Jurkat, Clone E6-1 (cell line): Measurements from ENCODE around the gene PCGF6.

Source experiments
- DNase-seq: peaks from one replicate; pipeline ENCODE4 v3.0.0-alpha.2; 2011; ENCODE audit warnings: low read depth, low spot score
- H3K4me3 ChIP-seq: 2 replicates; pipeline ENCODE4 v1.5.1; 2011; ENCODE audit warnings: mild to moderate bottlenecking, low read length, control low read depth, moderate library complexity

PCGF6 gene

DNA sequence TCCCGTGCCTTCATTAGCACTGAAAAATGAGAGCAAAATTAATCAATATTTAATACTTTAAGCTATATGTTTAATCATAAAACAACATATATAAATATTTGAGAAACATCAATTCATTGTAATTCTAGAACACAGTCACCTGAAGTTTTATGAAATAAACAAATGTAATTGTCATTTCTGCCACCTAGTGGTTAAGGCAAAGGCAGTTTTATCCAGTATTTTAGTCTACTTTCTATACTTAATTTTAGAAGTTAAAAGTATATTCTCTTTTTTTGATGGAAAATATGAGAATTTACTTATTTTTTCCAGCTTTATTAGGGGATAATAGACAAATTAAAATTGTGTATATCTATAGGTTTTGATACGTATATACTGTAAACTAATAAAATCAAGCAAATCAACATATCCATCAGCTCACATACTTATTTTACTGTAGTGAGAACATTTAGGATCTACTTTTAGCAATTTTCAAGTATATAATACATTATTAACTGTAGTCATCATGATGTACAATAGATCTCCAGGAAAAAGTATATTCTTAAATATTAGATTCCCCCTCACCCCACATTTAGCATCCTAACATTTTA, 16.9 kb downstream of the PCGF6 start:
- peak; percentile 25 for DNase-seq
- H3K4me3 ChIP-seq, result no peak overlapping the region

DNA sequence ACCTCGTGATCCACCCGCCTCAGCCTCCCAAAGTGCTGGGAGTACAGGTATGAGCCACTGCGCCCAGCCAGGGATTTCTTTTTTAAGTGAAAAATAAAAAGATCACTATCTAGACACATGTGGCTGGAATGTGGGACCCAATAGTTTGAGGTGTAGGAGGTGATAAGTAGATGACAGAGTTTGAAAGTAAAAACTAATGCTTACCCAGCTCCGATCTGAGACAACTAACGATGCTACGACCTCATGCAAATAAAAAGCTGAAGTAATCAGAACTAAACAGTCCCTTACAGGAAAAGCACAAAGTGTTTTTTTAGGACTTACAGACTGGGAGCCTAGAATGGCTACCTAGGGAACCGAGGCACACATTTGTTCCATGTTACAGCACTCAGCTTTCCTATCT, 23.0 kb downstream of the PCGF6 start:
- H3K4me3 ChIP-seq, result no peak overlapping the region
- no peak for DNase-seq

DNA sequence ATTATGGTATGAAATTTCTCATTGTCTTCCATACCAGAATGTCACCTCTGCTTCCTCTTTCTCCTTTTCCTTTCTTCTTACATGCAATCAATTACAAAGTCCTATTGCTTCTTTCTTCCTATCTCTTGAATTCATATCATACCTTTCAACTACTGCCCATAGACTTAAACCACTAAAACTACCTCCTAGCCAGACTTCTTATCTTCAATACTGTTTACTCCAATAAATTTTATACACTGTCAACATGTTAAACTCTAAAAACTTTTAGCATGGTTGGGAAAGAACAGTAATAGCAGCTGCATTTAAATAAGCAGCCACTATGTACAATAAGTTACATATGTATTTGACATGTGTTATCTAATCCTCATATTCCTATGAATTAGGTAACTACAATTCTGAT, 34.9 kb downstream of the PCGF6 start:
- H3K4me3 ChIP-seq, result no peak overlapping the region

DNA sequence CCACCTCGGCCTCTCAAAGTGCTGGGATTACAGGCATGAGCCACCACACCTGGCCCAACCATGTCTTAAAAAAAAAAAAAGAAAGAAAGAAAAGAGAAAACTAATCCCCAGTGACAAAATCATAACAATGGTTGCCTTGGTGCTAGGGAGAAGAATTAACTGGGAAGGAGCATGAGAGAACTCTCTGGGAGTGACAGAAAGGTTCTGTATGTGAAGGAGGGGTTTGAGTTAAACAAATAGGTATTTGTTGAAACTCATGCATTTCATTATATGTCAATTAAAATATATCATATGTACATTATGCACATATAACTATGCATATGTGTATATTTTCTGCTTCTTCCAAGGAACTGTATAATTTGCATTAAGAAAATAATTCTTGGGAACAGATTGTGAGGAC, 40.7 kb downstream of the PCGF6 start:
- DNase-seq, result no peak
- no peak overlapping the region for H3K4me3 ChIP-seq

More for the DNA sequence above, 34.9 kb downstream of the PCGF6 start:
- DNase-seq, result no peak

DNA sequence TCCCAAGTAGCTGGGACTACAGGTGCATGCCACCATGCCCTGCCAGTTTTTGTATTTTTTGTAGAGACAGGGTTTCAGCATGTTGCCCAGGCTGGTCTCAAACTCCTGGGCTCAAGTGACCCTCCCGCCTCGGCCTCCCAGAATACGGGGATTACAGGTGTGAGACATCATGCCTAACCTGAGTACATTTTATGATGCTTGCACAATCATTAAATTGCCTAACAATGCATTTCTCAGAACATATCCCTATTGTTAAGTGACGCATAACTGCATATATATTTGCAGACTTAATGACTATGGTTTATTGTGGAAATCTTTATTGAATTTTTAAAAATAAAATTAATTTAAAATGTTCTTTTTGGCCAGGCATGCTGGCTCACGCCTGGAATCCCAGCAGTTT, 43.3 kb downstream of the PCGF6 start:
- no peak overlapping the region for H3K4me3 ChIP-seq
- DNase-seq, result no peak

DNA sequence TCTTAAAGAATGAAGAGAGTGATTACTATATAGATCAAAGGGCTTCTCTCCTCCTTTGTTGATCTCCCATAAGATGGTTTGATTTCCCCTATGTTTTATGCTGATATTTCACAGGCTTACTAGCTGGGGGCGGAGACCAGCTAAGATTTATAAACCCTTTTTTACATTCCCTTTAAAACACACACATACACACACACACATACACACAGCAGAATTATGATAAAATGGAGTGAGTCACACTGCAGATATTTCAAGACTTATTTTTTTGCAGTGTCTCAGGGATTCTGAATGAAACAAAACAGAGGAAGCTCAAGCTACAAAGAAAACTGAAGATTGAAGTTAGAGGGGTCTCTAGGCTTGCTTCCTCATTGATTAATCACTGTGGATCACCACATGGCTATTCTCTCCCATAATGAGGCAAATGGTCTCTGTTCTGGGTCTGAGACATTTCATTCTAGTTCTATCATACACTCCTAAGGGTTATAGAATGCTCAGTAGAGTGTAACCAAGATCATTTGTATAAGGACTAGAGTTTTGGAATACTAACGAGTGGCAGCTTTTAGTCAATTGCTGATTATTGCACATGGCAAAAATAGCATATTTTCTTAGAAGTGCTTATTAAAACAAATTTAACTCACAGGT, 55.4 kb downstream of the PCGF6 start:
- H3K4me3 ChIP-seq, result no peak overlapping the region
- DNase-seq, result no peak

DNA sequence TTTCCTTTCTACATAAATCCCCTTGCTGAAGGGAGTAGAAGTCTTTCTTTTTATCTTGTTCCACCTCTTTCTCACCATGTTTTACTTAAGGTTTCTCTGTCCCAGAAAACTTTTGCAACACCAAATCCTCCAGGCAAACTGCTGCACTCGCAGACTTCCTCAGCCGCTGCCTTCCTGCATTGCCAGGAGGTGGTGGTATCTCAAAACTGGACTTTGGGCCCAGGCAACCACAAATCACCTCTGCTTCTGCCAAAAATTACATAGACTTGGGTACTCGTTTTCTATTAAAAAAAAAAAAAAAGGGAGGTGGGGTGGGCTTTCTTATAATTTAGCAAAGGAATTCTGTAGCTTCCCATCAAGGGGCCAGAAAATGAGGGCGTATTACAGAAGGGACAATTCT, 59.4 kb downstream of the PCGF6 start:
- DNase-seq, result no peak
- H3K4me3 ChIP-seq, result no peak overlapping the region

DNA sequence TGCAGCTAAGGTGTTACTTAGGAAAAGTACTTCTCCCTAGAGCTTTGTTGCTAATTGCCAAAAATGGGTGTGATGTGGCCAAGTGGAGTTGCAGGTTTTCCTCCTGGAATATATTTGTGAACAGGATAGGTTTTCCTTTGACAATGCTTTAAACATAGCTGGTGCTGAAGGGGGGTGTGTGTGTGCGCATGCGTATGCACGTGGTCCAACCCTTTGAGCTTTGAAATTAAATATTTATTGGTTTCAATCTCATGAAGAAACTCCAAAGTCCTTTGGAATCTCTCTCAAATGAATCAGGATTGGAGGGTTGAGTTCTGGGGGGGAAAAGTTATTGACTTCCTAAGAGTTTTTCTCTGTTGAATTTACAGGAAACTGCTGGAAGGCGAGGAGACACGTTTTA, 62.9 kb downstream of the PCGF6 start:
- DNase-seq, result no peak
- H3K4me3 ChIP-seq, result no peak overlapping the region

DNA sequence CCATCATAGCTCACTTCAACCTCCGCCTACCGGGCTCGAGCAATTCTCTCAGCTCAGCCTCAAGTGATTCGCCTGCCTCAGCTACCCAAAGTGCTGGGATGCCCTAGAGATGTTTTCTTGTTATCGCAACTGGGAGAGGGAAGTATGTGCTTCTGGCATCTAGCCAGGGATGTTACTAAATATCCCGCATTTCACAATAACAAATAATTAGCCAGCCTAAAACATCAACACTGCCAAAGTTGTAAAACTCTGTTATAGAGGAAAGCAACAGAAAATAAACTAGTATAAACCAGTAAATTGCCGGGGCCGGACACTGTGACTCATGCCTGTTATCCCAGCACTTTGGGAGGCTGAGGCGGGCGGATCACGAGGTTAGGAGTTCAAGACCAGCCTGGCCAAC, 66.8 kb downstream of the PCGF6 start:
- no peak overlapping the region for H3K4me3 ChIP-seq
- no peak for DNase-seq

DNA sequence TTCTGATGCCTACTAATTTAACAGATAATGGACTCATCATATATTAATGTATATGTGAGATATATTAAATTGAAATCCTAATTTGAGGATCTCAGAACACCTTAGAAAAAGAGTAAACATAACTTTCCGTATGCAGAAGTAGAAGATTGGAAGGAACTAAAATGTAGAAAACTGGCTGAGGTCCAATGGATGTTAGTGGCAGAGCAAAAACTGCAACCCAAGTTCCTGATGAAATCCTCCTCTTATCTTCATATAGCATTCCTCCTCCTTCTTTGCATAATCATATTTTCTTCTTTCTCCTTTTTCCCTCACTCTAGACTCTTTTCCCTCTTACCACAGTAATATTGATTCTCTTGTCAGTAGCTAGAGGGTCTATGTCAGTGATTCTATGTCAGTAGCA, 68.0 kb downstream of the PCGF6 start:
- DNase-seq, result no peak
- no peak overlapping the region for H3K4me3 ChIP-seq

DNA sequence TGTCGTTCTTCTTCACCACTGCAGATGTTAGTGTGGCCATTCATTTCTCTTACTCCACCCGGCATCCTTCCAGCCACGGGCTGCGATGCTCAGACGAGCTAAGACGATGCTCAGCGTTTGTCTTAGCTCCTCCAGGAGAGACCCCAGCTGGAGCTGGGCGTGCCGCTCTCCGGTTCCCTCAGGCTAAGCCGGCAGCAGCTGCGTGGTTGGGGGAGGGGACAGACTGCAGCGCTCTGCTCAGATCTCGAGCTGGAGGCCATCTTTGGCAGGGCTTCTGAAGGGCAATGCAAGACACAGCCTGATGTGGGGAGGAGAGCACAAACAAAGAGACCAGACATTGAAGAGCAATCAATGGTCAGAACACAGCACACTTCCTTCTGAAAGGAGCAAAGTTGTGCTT, 69.2 kb downstream of the PCGF6 start:
- peak; percentile 9 for DNase-seq
- H3K4me3 ChIP-seq, result no peak overlapping the region

DNA sequence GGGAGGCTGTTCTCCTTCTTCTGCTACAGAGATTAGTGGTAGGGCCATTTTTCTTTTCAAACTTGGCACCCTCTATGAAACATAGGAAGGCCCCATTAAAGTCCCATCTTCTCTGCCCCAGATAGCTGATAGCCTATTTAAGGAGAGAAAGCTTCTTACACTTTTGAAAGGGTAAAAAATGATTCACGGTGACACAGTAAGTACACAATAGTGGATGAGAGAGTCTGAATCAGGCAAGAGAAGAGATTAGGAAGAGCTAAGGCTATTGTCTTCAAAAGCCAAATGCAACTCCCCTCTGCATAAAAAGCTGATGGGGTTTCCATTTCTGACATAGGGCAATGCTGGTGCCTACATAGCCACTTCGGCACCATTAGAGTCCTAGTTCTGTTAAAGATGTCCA, 70.4 kb downstream of the PCGF6 start:
- H3K4me3 ChIP-seq, result no peak overlapping the region
- no peak for DNase-seq

DNA sequence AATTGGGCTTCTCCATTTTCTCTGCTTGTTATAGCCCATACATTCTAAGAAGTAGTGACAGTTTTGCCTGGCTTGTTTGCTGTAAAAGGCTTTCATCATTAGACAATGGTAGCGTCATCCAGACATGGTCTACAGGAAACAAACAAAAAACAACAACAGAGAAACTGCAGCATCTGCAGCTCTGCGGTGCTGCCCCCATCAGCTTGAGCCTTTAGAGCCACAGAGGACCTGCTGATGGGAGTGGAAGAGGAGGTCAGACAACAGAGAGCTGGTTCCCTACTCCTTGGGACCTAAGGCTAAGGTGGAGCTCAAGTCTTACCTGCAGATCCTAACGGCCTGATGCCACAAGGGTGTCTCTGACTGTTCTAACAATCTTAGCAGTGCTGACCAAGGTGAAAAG, 70.9 kb downstream of the PCGF6 start:
- no peak overlapping the region for H3K4me3 ChIP-seq
- DNase-seq, result no peak

DNA sequence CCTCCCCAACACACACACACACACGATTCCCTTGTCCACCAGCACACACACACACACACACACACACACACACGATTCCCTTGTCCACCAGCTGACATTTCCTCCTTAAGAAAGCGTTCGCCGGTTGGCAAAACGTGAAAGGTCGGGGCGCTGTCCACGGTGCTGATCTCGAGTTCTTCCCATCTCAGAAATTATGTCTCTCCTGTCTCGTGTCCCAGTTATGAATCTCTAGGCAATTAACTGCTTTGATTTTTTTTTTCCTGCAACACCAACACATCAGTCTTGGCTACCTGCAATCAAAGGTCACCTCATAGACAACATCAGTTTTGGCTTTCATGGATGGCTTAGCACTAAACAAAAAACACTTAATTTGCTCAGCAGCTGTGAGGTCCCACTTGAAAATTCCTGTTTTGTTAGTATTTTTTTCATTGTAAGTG, 72.1 kb downstream of the PCGF6 start:
- no peak overlapping the region for H3K4me3 ChIP-seq
- DNase-seq, result peak; percentile 28

DNA sequence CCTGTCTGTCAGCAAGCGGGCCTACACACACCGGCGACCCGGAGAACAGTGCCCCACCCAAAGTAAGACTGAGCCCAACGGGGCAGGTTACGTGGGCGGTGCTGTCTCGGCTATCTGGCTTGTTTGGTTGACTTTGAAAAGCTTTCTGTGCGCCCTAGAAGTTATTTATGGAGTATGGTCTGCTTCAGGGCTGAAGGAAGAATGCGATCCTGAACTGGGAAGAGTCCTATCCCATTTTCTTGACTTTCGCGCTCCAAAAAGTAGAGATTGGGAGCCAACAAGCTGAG, 72.5 kb downstream of the PCGF6 start:
- H3K4me3 ChIP-seq, result no peak overlapping the region
- DNase-seq, result no peak

DNA sequence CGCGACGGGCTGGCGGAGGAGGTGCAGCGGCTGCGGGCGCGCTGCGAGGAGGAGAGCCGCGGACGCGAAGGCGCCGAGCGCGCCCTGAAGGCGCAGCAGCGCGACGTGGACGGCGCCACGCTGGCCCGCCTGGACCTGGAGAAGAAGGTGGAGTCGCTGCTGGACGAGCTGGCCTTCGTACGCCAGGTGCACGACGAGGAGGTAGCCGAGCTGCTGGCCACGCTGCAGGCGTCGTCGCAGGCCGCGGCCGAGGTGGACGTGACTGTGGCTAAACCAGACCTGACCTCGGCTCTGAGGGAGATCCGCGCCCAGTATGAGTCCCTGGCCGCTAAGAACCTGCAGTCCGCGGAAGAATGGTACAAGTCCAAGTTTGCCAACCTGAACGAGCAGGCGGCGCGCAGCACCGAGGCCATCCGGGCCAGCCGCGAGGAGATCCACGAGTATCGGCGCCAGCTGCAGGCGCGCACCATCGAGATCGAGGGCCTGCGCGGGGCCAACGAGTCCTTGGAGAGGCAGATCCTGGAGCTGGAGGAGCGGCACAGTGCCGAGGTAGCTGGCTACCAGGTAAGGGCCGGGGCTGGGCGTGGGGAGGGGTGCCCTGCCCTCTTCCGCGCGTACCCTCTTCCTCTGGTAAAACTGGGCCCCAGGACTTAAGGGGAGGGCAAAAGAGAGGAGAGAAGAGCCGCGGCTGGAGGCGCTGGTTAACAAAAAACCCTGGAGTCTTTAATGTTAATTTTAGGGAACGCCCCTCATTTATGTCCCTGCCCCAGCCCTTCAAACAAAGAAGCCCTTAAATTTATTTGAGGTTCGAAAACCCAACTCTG, 73.0 kb downstream of the PCGF6 start:
- no peak for DNase-seq
- peak overlapping the region; percentile 47 for H3K4me3 ChIP-seq

DNA sequence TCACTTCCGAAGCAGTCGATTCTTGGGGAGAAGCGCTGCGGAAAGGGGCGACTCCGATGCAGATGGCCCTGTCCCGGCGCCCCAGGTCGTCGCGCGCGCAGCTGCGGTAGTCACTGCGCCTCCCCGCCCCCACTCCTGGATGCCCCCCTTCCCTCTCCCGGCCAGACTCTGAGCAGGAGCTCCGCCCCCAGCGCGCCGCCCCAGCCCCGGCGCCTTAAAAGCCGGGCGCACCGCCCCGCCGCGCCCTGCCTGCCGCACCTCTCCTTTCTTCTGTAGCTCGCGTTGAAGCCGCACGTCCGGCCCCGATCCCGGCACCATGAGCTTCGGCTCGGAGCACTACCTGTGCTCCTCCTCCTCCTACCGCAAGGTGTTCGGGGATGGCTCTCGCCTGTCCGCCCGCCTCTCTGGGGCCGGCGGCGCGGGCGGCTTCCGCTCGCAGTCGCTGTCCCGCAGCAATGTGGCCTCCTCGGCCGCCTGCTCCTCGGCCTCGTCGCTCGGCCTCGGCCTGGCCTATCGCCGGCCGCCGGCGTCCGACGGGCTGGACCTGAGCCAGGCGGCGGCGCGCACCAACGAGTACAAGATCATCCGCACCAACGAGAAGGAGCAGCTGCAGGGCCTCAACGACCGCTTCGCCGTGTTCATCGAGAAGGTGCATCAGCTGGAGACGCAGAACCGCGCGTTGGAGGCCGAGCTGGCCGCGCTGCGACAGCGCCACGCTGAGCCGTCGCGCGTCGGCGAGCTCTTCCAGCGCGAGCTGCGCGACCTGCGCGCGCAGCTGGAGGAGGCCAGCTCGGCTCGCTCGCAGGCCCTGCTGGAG, 73.8 kb downstream of the PCGF6 start, which contains the start of gene INA:
INA (plus strand) TSS at position 243 of the 817 bp plus-strand sequence; CDS start at position 317, 74 bp downstream.
- peak within 1 kb of the TSS; percentile 47 for H3K4me3 ChIP-seq
- DNase-seq, result peak; percentile 34

DNA sequence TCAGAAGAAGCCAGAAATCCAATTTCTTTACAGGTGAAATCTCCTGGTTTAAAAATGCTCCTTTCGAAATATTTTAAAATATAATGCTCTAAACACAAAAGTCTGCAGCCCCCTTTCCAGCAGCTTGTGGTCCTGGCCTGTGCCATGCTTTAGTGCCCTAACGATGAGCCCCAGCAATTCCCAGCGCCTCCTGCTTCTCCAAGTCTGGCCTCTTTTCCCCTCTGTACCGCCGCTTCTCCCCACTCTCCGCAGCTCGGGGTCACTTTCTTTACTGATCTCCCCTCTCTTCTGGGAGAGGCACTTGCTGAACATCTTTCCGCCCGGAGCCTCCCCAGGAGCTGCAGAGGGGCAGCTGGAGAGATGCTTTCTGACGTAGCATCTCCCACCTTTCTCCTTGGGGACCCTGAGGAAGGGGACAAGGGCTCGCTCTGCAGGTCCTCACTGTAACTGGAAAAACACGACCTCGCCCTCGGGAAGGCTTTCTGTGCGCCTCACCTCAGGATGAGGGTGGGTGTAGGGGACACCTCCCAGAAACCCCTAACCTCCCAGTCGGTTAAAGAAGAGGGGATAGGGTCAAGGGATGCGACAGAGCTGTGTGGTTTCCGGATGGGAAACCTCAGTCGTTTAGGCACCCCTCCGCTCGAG, 74.6 kb downstream of the PCGF6 start:
- no peak for DNase-seq
- H3K4me3 ChIP-seq, result peak overlapping the region; percentile 47

DNA sequence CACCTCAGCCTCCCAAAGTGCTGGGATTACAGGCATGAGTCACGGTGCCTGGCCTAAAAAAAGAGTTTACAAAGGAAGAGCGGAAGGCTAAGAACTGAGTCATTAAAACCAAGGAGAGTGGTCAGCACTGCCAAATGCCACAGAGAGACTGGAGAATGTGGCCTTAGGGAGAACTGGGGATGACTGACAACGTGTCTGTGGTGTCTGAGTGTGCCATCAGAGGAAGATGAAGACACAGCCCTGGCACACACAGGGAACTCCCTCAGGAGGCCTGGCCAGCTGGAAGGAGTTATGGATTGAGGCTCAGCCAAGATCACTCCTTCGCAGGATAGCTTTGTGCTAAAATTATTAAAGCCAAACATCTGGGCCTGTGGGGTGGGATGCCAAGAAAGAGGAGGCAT, 77.9 kb downstream of the PCGF6 start:
- no peak overlapping the region for H3K4me3 ChIP-seq
- DNase-seq, result no peak
